NCI-H774 (cell line): Measurements from ENCODE around the gene PLA2G2E.
"Not testable (repeated sequence)": the region's sequence is repeated elsewhere in the genome, so short reads cannot be mapped to it uniquely, and the experiment has no call there.

Experiments used
- DNase-seq: peaks from one replicate; lab custom pipeline; 2025; lab: John Stamatoyannopoulos, UW

Gene PLA2G2E

GRCh38 chr1:19927130-19927421 is 3.7 kb upstream of the PLA2G2E start:
- DNase-seq, result not testable (repeated sequence)

GRCh38 chr1:19926296-19927129 is 3.1 kb upstream of the PLA2G2E start:
- no peak for DNase-seq

- no peak for DNase-seq
Observed at GRCh38 chr1:19925342-19926070, 2.1 kb upstream of the PLA2G2E start.

GRCh38 chr1:19923953-19924346 is 533 bp upstream of the PLA2G2E start:
- DNase-seq, result no peak

- no peak for DNase-seq
Observed at GRCh38 chr1:19922015-19922688, 1.3 kb downstream of the PLA2G2E start.

GRCh38 chr1:19921310-19921709 is 2.1 kb downstream of the PLA2G2E start:
- peak; percentile 56 for DNase-seq

- DNase-seq, result no peak
Observed at GRCh38 chr1:19920132-19920710, 3.2 kb downstream of the PLA2G2E start.

GRCh38 chr1:19918057-19918456 is 5.4 kb downstream of the PLA2G2E start:
- DNase-seq, result peak; percentile 2

GRCh38 chr1:19910650-19911049 is 12.8 kb downstream of the PLA2G2E start:
- no peak for DNase-seq

- DNase-seq, result no peak
Observed at GRCh38 chr1:19909971-19910370, 13.4 kb downstream of the PLA2G2E start.

- no peak for DNase-seq
Observed at GRCh38 chr1:19909392-19909791, 14.0 kb downstream of the PLA2G2E start.

- no peak for DNase-seq
Observed at GRCh38 chr1:19907456-19907855, 16.0 kb downstream of the PLA2G2E start.

GRCh38 chr1:19903621-19904020 is 19.8 kb downstream of the PLA2G2E start:
- DNase-seq, result no peak

- no peak for DNase-seq
Observed at GRCh38 chr1:19901653-19902052, 21.8 kb downstream of the PLA2G2E start.

GRCh38 chr1:19894218-19894617 is 29.2 kb downstream of the PLA2G2E start:
- no peak for DNase-seq

- no peak for DNase-seq
Observed at GRCh38 chr1:19893687-19894086, 29.7 kb downstream of the PLA2G2E start.

- DNase-seq, result no peak
Observed at GRCh38 chr1:19892628-19893168, 30.7 kb downstream of the PLA2G2E start.

GRCh38 chr1:19892129-19892528 is 31.3 kb downstream of the PLA2G2E start:
- no peak for DNase-seq

GRCh38 chr1:19889656-19890055 is 33.8 kb downstream of the PLA2G2E start:
- DNase-seq, result no peak

- no peak for DNase-seq
Observed at GRCh38 chr1:19888112-19888511, 35.3 kb downstream of the PLA2G2E start.

- no peak for DNase-seq
Observed at GRCh38 chr1:19885821-19886220, 37.6 kb downstream of the PLA2G2E start.

GRCh38 chr1:19884312-19884711 is 39.1 kb downstream of the PLA2G2E start:
- DNase-seq, result no peak
